ENCODE data around the gene LOC101059915.

GRCh38 chrX:71623714-71624113 lies 43.6 kb upstream of the LOC101059915 start:
- no peak for TF ChIP-seq EZH2 (optimal IDR thresholded peaks at IDR 0.05; ENCODE audit: low read depth, low read length)
- no peak for TF ChIP-seq EZH2phosphoT487 (IDR thresholded peaks at IDR 0.05; ENCODE audit: low read length)
- TF ChIP-seq, protein P1, sequence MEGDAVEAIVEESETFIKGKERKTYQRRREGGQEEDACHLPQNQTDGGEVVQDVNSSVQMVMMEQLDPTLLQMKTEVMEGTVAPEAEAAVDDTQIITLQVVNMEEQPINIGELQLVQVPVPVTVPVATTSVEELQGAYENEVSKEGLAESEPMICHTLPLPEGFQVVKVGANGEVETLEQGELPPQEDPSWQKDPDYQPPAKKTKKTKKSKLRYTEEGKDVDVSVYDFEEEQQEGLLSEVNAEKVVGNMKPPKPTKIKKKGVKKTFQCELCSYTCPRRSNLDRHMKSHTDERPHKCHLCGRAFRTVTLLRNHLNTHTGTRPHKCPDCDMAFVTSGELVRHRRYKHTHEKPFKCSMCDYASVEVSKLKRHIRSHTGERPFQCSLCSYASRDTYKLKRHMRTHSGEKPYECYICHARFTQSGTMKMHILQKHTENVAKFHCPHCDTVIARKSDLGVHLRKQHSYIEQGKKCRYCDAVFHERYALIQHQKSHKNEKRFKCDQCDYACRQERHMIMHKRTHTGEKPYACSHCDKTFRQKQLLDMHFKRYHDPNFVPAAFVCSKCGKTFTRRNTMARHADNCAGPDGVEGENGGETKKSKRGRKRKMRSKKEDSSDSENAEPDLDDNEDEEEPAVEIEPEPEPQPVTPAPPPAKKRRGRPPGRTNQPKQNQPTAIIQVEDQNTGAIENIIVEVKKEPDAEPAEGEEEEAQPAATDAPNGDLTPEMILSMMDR (IDR thresholded peaks at IDR 0.05; ENCODE audit: low read length) = no peak

Measured in MM.1S (cell line).